ENCODE measurements around the gene LARGE1.

The LARGE1 gene

DNA sequence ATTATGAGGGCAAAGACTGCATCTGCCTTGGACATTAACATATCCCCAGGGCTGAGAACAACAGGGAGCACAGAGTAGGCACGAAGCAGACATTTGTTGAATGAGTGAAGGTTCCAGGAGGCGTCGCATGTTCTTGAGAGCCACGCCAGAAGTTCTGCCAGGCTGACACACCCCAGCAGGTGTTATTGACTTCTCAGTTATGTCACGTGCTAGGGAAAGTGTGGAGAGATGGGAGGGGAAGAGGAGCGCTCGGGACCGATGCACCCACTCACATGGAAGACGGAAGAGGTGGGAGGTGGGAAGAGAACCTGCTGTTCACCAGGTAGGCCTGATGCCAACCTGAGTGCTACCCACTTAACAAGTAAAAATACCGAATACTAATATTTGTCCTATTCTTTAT lies 232.8 kb downstream of the LARGE1 start:
- Histone ChIP-seq H3K4me3 (ENCODE audit: low read length) (no peak overlapping the region), H3K9ac (ENCODE audit: low read depth, low read length) (no peak overlapping the region), H3K4me1 (ENCODE audit: insufficient read depth, low read length) (no peaks in the 10 kb centered on the region), H3K27me3 (ENCODE audit: insufficient read depth, low read length) (no peaks in the 10 kb centered on the region), H3K27ac (ENCODE audit: low read depth, low read length) (no peak overlapping the region), H3K9me3 (ENCODE audit: insufficient read depth, low read depth, low read length) (no peaks in the 10 kb centered on the region), H3K36me3 (ENCODE audit: insufficient read depth, low read length) (no peaks in the 10 kb centered on the region)
- WGBS: 96% methylated on average over 10 of the region's 10 CpGs

DNA sequence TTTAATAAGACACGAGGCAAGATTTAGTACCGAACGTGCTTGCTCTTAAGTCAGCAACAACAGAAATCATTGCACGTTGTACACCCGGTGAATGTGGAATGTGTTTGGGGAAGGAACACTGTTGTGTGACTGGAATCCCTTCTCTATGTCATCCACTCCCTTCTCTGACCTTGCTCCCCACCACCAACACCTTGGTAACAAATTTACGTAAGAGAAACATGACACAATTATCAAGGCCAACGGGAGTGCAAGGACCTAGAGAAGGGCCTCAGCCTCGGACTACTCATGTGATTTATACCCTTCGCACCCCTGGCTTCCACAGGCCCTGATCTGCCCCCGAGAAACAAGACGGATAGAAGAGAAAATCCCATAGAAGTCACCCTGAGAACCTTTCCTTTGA lies 236.2 kb downstream of the LARGE1 start:
- H3K36me3 ChIP-seq (ENCODE audit: insufficient read depth, low read length): no peaks in the 10 kb centered on the region
- H3K27me3 ChIP-seq (ENCODE audit: insufficient read depth, low read length): no peaks in the 10 kb centered on the region
- H3K4me1 ChIP-seq (ENCODE audit: insufficient read depth, low read length): no peaks in the 10 kb centered on the region
- no peak overlapping the region for H3K4me3 ChIP-seq (ENCODE audit: low read length)
- no peak overlapping the region for H3K27ac ChIP-seq (ENCODE audit: low read depth, low read length)
- H3K9ac ChIP-seq (ENCODE audit: low read depth, low read length): no peak overlapping the region
- 96% methylated on average over 11 of the region's 11 CpGs for WGBS
- H3K9me3 ChIP-seq (ENCODE audit: insufficient read depth, low read depth, low read length): no peaks in the 10 kb centered on the region

DNA sequence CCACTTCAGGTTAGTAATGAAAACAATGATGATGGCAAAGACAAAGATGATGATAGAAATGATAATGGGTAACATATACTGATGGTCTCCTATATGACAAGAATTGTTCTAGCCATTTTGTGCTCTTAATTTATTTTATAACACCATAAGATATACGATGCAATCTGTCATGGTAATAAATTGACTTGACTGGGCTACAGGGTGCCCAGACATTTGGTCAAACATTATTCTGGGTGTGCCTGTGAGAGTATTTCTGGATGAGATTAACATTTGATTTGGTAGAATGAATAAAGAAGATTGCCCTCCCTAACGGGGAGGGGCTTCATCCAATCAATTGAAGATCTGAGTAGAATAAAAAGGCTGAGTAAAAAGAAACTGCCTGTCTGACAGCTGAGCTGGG lies 237.3 kb downstream of the LARGE1 start:
- 79% methylated on average over 2 of the region's 2 CpGs for WGBS
- Histone ChIP-seq H3K4me3 (ENCODE audit: low read length) (no peak overlapping the region), H3K27ac (ENCODE audit: low read depth, low read length) (no peak overlapping the region), H3K27me3 (ENCODE audit: insufficient read depth, low read length) (no peaks in the 10 kb centered on the region), H3K9ac (ENCODE audit: low read depth, low read length) (no peak overlapping the region), H3K9me3 (ENCODE audit: insufficient read depth, low read depth, low read length) (no peaks in the 10 kb centered on the region), H3K4me1 (ENCODE audit: insufficient read depth, low read length) (0 out of 2 replicates have a peak, but pooled peaks cover 5% of the 10 kb centered on the region), H3K36me3 (ENCODE audit: insufficient read depth, low read length) (no peaks in the 10 kb centered on the region)

DNA sequence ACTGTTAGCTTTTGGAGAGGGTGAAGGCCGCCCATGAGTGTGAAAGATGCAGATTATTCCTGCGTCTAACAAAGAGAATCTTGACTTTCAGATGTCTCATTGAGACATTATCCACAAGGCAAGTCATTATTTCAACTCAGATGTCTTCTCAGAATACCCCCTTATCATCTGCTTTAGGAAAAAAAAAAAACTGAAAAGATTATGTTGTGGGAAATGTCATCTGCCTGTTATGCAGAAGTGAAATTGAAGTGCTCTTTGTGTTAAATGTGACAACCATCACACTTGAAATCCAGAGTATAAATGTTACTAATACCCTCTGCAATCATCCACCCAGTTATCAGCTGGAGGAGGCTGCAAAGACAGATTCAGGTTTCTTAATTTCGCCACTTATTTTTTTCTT lies 239.6 kb downstream of the LARGE1 start:
- Histone ChIP-seq H3K27ac (ENCODE audit: low read depth, low read length) (no peak overlapping the region), H3K4me1 (ENCODE audit: insufficient read depth, low read length) (peaks cover 5% of the 10 kb centered on the region; the same call in 1 of the 2 replicates), H3K27me3 (ENCODE audit: insufficient read depth, low read length) (no peaks in the 10 kb centered on the region), H3K36me3 (ENCODE audit: insufficient read depth, low read length) (no peaks in the 10 kb centered on the region), H3K4me3 (ENCODE audit: low read length) (no peak overlapping the region), H3K9ac (ENCODE audit: low read depth, low read length) (no peak overlapping the region), H3K9me3 (ENCODE audit: insufficient read depth, low read depth, low read length) (no peaks in the 10 kb centered on the region)
- WGBS: 96% methylated on average over 2 of the region's 3 CpGs

DNA sequence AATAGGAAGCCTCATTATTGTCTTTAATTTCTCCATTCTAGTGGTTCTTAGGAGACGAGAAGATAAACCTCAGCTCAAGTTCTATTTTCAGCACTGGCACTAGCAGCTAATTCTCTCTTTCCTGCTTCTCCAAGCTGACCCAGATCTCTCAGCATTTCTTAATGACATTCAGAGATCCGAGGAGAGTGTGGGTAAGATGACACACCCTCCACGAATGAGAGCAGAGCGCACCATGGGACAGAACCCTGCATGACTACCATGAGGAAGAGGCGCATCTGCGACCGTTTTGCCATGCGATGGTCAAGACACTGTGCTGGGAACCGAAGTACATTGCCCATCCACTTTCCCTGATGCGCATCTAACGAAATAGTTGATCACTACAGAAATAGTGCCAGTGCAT lies 241.8 kb downstream of the LARGE1 start:
- Histone ChIP-seq H3K9me3 (ENCODE audit: insufficient read depth, low read depth, low read length) (no peaks in the 10 kb centered on the region), H3K36me3 (ENCODE audit: insufficient read depth, low read length) (no peaks in the 10 kb centered on the region), H3K27ac (ENCODE audit: low read depth, low read length) (no peak overlapping the region), H3K4me1 (ENCODE audit: insufficient read depth, low read length) (peaks cover 10% of the 10 kb centered on the region), H3K9ac (ENCODE audit: low read depth, low read length) (no peak overlapping the region), H3K4me3 (ENCODE audit: low read length) (no peak overlapping the region), H3K27me3 (ENCODE audit: insufficient read depth, low read length) (no peaks in the 10 kb centered on the region)
- 90% methylated on average over 11 of the region's 11 CpGs for WGBS

DNA sequence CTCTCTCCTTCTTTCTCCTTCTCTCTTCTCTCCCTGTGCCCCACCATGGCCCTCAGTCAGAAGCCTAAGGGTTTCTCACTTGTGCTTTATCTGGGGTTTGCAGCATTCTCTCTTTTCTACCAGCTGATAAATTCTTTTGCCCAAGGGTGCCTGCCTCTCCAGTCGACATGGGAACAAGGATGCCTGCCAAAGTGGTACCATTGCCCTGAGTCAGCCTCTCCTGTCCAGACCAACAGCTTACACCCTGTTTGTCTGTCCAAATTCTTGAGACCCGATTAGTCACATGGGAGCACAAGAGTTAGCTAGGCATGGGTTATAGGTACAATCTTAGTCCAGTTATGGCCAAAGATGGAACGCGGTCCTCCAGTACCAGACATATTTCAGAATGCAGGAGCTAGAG lies 242.7 kb downstream of the LARGE1 start:
- Histone ChIP-seq H3K9ac (ENCODE audit: low read depth, low read length) (no peak overlapping the region), H3K4me3 (ENCODE audit: low read length) (no peak overlapping the region), H3K27ac (ENCODE audit: low read depth, low read length) (no peak overlapping the region), H3K27me3 (ENCODE audit: insufficient read depth, low read length) (no peaks in the 10 kb centered on the region), H3K4me1 (ENCODE audit: insufficient read depth, low read length) (peaks cover 10% of the 10 kb centered on the region), H3K36me3 (ENCODE audit: insufficient read depth, low read length) (no peaks in the 10 kb centered on the region), H3K9me3 (ENCODE audit: insufficient read depth, low read depth, low read length) (no peaks in the 10 kb centered on the region)
- WGBS: 68% methylated on average over 4 of the region's 4 CpGs

DNA sequence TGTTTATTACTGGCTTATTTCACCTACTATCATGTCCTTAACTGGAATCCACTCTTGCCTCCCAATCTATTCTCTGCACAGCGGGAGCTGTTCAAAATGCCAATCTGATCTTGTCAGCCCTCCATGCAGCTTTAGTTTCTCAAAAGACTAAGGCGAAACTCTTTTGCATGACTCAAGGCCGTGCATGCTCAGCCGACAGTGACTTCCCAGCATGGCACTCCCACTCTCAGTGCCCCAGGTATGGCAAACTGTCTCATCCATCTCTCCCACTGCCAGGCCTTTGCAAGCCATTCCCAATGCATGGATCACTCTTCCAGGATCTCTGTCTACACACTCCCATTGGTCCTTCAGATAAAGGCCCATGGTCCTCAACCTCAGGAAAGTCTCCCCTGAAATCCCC lies 245.9 kb downstream of the LARGE1 start:
- no peaks in the 10 kb centered on the region for H3K27me3 ChIP-seq (ENCODE audit: insufficient read depth, low read length)
- 60% methylated on average over 4 of the region's 4 CpGs for WGBS

DNA sequence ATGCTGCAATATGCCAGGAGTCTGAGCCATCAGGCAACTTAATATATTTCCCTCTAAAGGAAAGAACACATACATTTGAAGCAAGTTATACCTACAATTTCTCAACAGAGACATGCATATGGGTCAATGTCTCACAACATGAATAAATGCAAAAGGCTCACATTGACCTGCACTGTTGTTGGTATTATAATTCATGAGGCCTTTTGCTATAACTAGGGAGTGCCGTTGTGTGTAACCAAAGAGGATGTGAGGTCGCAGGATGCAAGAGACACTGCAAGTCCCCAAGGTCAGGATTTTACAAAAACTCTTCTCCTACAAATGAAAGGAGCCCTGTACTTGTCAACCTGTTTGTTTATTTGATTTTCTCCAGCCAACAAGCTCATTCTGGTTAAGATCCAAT lies 250.5 kb downstream of the LARGE1 start:
- H3K36me3 ChIP-seq (ENCODE audit: insufficient read depth, low read length): no peaks in the 10 kb centered on the region
- 82% methylated on average over 2 of the region's 2 CpGs for WGBS
- H3K9ac ChIP-seq (ENCODE audit: low read depth, low read length): no peak overlapping the region
- H3K27me3 ChIP-seq (ENCODE audit: insufficient read depth, low read length): no peaks in the 10 kb centered on the region
- H3K4me3 ChIP-seq (ENCODE audit: low read length): no peak overlapping the region
- no peaks in the 10 kb centered on the region for H3K9me3 ChIP-seq (ENCODE audit: insufficient read depth, low read depth, low read length)
- no peak overlapping the region for H3K27ac ChIP-seq (ENCODE audit: low read depth, low read length)
- H3K4me1 ChIP-seq (ENCODE audit: insufficient read depth, low read length): peaks cover 51% of the 10 kb centered on the region

More for the DNA sequence above, 245.9 kb downstream of the LARGE1 start:
- H3K4me3 ChIP-seq (ENCODE audit: low read length): no peak overlapping the region
- H3K9me3 ChIP-seq (ENCODE audit: insufficient read depth, low read depth, low read length): no peaks in the 10 kb centered on the region
- no peak overlapping the region for H3K27ac ChIP-seq (ENCODE audit: low read depth, low read length)
- H3K36me3 ChIP-seq (ENCODE audit: insufficient read depth, low read length): no peaks in the 10 kb centered on the region
- H3K9ac ChIP-seq (ENCODE audit: low read depth, low read length): no peak overlapping the region
- H3K4me1 ChIP-seq (ENCODE audit: insufficient read depth, low read length): peaks cover 22% of the 10 kb centered on the region

DNA sequence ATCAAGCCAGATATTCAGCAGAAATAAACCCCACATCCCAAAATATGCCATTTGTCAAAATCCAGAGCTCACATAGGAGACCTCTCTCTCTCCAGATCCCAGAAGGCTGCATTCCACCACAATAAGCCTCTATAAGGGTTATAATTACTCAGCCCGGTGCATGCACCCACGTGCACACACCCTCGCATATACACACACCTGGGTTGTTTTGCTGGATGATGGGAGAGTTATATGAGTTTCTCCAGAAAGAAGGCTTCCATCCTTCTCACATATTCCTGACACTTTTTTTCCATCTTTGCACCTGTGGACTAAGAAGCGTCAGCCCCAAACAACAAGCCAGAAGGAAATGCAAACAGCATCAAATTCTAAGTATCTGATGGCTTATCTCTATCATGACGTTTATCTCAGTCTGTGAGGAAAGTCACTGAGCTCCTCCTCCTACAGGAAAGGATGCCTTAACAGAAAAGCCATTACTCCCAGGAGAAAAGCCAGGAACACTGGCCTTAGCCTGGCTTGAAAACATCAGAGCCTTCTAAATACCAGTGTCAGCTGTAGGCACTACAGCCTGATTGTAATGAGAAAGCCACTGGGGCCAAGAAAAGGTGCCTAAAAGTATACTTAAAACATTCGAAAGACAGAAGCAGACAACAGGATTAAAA lies 253.2 kb downstream of the LARGE1 start:
- WGBS: 49% methylated on average over 3 of the region's 6 CpGs
- no peak overlapping the region for H3K4me3 ChIP-seq (ENCODE audit: low read length)
- no peaks in the 10 kb centered on the region for H3K27me3 ChIP-seq (ENCODE audit: insufficient read depth, low read length)
- peaks cover 47% of the 10 kb centered on the region for H3K4me1 ChIP-seq (ENCODE audit: insufficient read depth, low read length)
- H3K9me3 ChIP-seq (ENCODE audit: insufficient read depth, low read depth, low read length): no peaks in the 10 kb centered on the region
- no peaks in the 10 kb centered on the region for H3K36me3 ChIP-seq (ENCODE audit: insufficient read depth, low read length)
- peak overlapping the region; percentile 64; the same call in 1 of the 2 replicates for H3K27ac ChIP-seq (ENCODE audit: low read depth, low read length)
- no peak overlapping the region for H3K9ac ChIP-seq (ENCODE audit: low read depth, low read length)

DNA sequence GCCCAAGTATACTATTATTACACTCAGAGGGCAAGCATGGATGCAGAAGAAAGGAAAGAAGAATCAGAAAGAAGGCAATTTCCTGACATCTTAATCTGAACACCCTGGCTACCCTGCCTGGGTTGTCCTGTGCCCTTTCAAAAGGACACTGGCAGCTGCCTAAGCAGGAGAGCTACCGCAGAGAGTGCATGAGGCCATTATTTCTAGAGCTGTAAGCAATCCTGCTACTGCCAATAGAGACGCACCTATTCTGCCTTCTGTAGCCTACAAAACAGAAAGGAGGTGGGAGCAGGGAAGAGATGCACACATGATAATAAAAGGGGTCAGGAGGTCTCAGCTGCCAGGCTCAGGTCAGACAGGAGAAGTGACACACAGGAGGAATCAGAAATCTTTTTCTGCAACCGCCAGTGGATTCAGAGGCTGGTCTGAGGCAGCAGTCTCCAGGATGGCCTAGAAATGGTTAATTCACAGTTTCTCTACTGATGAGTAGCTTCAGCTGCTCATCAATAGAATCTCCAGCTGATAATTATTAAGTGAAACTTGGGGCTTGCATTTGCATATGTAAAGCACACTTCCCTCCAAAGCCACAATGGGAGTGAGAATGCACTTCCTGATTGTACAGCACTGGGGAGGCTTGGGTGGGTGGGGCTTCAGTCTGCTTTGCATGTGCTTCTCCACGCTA lies 253.9 kb downstream of the LARGE1 start:
- no peaks in the 10 kb centered on the region for H3K36me3 ChIP-seq (ENCODE audit: insufficient read depth, low read length)

DNA sequence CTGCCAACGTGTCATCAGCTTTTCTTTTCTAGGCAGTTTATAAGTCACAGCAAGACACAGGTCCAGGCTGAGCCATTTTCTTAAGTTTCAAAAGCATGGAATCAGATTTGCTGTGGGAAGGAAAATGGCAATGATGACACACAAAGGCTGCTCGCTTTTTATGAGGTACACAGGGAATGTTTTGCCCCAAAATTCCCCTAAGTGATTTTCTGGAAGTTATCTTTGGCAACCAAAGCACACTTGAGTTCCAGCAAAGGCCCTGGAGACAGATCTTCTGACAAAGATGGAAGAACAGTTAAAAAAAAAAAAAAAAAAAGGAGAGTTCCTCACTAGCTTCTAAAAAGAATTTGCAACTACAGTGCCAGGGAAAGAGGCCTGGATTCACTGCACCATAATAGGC lies 260.8 kb downstream of the LARGE1 start:
- no peak overlapping the region for H3K4me3 ChIP-seq (ENCODE audit: low read length)
- no peaks in the 10 kb centered on the region for H3K36me3 ChIP-seq (ENCODE audit: insufficient read depth, low read length)
- no peaks in the 10 kb centered on the region for H3K9me3 ChIP-seq (ENCODE audit: insufficient read depth, low read depth, low read length)
- no peak overlapping the region for H3K9ac ChIP-seq (ENCODE audit: low read depth, low read length)
- no peak overlapping the region for H3K27ac ChIP-seq (ENCODE audit: low read depth, low read length)
- 91% methylated on average over 2 of the region's 2 CpGs for WGBS
- H3K4me1 ChIP-seq (ENCODE audit: insufficient read depth, low read length): peaks cover 15% of the 10 kb centered on the region
- no peaks in the 10 kb centered on the region for H3K27me3 ChIP-seq (ENCODE audit: insufficient read depth, low read length)

More for the DNA sequence above, 253.9 kb downstream of the LARGE1 start:
- Histone ChIP-seq H3K4me1 (ENCODE audit: insufficient read depth, low read length) (peaks cover 47% of the 10 kb centered on the region), H3K9me3 (ENCODE audit: insufficient read depth, low read depth, low read length) (no peaks in the 10 kb centered on the region), H3K27me3 (ENCODE audit: insufficient read depth, low read length) (no peaks in the 10 kb centered on the region), H3K27ac (ENCODE audit: low read depth, low read length) (peak overlapping the region; percentile 64; the same call in 1 of the 2 replicates), H3K9ac (ENCODE audit: low read depth, low read length) (no peak overlapping the region), H3K4me3 (ENCODE audit: low read length) (no peak overlapping the region)
- 58% methylated on average over 4 of the region's 4 CpGs for WGBS
